Caki2 (cell line): Measurements from ENCODE around the gene SH3TC1. TPM values are rescaled to one million over a fixed set of nuclear protein-coding genes. Genes with fewer than 3 reads are reported as not detected.

Experiments used
- DNase-seq: peaks from one replicate; pipeline ENCODE4 v3.0.0-alpha.2; 2015; ENCODE audit warnings: low read depth
- in situ Hi-C: cut with HindIII; loops from 2 replicates; pipeline ENCODE4 v1.10.0; 2016; ENCODE audit warnings: low sequenced_read_pairs, low pct_unique_long_range_greater_than_20kb, mixed read lengths
- total RNA-seq: library from RNA; depleted of rRNA; stranded (reverse); fragments of >200 nt; shearing (Covaris generic); gene quantifications from 2 replicates; pipeline ENCODE4 v1.2.3, GENCODE V29; 2014; ENCODE audit warnings: low replicate concordance

Gene SH3TC1
- total RNA-seq, 1 experiment from 2014 or later: 16.3 TPM

GRCh38 chr4:8191136-8191747, 7.8 kb upstream of the SH3TC1 start:
- peak; percentile 53 for DNase-seq
- in situ Hi-C loops: no loop called here

DNA sequence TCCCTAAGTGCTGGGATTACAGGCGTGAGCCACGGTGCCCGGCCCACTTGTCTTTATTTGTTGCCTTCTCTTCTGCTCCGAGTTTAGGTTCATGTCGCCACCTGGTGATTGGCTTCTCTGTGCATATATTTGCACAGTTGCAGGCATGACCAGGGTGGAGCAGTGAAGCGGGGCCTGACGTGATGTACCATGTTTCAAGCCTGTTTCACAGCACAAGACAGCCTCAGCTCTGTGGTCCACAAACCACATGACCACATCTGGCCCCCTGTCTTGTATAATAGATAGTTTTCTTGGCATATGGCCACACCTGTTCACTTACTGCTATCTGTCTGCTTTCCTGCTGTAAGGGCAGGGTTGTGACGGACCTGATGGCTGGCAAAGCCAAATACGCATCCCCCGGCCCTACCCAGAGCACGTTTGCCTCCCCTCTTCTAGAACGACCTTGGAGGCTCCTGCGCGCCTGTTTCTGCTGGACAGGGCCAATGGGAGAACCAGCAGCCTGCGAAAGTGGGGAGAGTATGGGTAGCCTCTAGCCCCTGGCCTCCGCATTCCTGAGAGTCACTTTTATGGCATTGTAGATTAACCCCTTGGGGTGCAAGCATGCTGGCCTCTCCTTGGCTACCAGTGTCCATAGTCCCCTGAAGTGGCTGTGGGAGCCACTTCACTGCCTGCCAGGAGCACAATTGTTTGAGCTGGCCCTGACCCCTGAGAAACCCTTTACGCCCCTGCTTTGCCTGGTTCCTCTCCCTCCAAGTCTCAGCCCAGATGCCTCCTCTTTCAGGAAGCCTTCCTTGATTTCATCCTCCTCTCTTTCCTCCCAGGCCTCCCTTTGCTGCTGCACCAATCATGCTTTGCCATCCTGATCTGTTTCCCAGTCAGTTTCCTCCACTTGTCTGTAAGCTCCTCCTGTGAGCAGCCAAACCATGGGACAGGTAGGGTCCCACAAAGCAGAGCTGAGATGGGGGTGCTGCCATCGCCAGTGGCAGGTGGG, 6.0 kb upstream of the SH3TC1 start:
- DNase-seq: peak; percentile 76
- in situ Hi-C loops: no loop called here

DNA sequence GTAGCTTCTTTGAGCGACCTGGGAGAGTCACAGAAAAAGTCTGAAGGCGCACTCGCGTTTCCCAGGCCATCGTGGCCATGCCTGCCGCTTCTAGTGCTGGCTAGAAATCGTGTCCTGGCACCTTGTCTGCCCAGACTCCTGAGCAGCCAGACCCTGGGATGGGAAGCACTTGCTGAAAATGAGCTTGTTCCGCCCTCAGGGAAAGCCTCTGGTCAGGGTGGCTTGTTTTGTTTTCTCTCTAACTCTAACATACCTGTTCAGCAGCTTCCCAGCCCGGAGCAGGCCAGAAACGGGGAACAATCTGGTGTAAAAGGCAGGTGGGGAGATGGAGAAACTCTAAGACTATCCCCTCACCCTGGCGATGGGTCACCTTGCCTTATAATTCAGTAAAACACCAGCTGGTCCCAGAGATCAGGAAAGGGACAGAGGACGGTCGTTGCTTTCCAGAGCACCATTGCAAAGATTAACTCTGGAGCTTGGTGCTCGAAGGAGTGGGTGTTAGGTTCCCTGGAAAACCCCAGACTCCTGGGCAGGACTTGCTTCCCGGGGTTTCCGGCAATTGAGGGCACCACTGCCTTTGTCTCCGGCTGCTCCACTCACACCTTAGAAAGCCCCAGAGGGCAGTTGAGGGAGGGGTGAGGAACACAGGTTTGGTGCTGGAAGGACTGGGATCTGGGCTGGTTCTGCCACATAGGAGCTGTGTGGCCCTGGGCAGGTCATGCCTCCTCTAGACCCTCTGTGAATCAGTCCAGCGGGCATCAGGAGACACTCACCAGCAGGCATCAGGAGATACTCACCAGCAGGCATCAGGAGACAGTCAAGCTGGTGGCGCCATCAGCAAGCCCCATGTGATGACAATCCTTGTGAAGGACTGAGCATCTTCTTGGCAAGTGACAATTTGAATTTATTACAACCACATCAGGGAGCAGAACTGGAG, 4.5 kb upstream of the SH3TC1 start:
- in situ Hi-C loops: no loop called here

DNA sequence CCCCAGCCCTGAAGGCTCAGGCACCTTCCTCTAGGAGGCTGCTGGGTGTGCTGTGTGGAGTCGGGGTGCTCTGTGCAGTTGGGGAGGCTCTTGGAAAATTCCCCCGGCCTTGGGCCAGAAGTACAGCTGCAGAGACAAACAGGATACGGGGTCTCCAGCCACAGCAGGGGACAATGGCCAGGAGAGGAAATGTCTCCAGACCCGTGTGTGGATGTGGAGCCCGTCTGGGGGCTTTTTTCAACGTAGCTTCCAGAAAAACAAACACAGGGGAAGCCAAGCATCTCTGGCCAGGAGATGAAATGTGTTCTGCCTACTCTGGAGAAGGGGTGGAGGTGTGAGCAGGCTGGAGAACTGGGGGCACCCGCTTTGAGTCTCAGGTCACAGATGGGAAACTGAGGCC, 3.7 kb upstream of the SH3TC1 start:
- no peak for DNase-seq
- in situ Hi-C loops: no loop called here

More for the DNA sequence above, 4.5 kb upstream of the SH3TC1 start:
- no peak for DNase-seq

GRCh38 chr4:8195841-8196458, 3.1 kb upstream of the SH3TC1 start:
- in situ Hi-C loops: no loop called here
- DNase-seq: no peak

DNA sequence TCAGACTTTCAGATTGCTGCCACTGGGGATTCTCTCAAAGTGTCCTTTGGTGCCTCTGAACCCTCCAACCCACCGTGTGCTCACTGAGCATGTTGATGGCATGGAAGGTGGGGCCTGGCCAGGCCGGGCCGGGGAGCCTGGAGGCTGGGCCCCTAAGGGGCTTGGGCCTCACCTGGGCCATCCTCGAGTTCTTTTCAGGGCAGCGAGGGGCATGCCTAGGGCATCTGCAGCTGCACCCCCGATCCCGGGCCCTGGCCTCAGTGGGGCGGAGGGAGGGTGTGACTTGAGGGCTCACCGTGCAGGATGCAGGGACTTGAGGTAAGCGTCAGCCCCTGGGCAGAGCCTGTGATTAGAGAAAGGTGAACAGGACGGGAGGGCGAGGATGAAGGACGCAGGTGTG, 1.6 kb upstream of the SH3TC1 start:
- no peak for DNase-seq
- in situ Hi-C loops: no loop called here

GRCh38 chr4:8198206-8198905, 734 bp upstream of the SH3TC1 start:
- in situ Hi-C loops: no loop called here
- DNase-seq: no peak

GRCh38 chr4:8199594-8200301, 658 bp downstream of the SH3TC1 start:
- DNase-seq: no peak
- in situ Hi-C loops: no loop called here

GRCh38 chr4:8200302-8200975, 1.3 kb downstream of the SH3TC1 start:
- in situ Hi-C loops: no loop called here

GRCh38 chr4:8201321-8201781, 2.3 kb downstream of the SH3TC1 start:
- in situ Hi-C loops: no loop called here
- DNase-seq: no peak

More at GRCh38 chr4:8200302-8200975, 1.3 kb downstream of the SH3TC1 start:
- DNase-seq: no peak

DNA sequence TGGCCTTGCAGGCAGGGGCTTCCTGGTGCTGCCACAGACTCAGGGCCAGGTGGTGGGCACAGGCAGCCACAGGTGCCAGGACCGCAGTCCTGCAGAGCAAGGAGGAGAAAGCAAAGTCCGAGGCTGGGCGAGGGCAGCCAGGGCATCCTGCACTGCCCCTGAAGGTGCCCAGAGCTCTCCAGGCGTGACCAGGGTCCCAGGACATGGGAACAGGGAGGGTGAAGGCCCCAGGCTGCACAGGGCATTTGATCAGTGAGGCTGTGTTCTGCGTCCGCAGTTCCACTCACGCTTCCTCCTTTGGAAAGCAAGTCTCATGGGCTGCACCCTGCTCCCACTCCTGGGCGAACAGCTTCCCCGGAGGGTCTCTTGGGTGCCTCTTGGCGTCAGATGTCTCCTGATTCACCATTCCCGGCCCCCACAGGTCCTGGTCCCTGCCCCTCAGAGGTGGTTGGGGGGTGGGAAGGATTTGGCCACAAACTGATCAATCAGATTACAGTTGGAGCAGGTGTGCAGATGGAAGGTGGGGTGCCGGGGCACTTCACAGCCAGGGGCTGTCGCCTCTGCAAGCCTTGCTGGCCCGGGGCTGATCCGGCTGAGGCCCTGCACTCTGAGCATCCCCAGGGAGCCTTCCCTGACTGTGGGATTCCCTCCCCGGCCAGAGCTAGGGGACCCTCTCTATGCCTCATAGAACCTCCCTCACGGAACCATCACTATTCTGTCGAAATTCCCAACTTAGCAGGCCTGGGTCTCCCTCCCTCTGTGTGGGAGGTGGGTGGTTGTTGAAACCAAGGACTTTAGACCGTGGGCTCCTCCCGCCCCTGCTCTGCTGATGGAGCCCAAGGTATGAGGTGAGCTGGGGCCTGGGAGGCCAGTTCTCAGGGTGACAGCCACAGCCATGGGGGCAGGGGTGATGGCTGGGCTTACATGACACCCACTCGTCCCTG, 3.3 kb downstream of the SH3TC1 start:
- in situ Hi-C loops: no loop called here
- no peak for DNase-seq

- DNase-seq: no peak
- in situ Hi-C loops: no loop called here
Observed at GRCh38 chr4:8203052-8203401, 3.9 kb downstream of the SH3TC1 start.

DNA sequence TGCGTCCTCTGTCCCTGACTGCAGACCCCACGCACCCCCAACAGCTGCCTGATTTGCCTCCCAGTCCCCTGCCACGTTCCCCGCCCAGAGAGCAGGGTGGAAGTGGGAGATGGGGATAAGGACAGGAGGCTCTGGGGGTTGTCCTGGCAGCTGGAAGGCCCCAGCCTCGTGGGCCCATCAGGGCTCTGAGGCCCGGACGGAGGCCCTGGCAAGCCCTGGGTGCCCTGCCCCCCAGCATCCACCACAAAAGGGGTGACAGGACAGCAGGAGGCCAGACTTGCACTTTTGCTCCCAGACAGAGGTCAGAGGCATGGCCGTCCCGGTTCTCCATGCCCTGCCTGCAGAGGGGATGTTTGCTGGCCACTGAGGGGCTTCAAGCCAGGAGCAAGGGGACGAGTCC, 4.7 kb downstream of the SH3TC1 start:
- in situ Hi-C loops: no loop called here
- DNase-seq: no peak

- in situ Hi-C loops: no loop called here
- no peak for DNase-seq
Observed at GRCh38 chr4:8204576-8205227, 5.6 kb downstream of the SH3TC1 start.

- no peak for DNase-seq
- in situ Hi-C loops: no loop called here
Observed at GRCh38 chr4:8205241-8205707, 6.2 kb downstream of the SH3TC1 start.
